ENCODE results near the gene AAR2. TPM values are rescaled to one million over a fixed set of nuclear protein-coding genes. Genes with fewer than 3 reads are reported as not detected.

AAR2 gene
- total RNA-seq, 1 experiment from 2014 or later, result 36.9 TPM

GRCh38 chr20:36193977-36194712, 42.1 kb upstream of the AAR2 start:
- Histone ChIP-seq H3K56ac (ENCODE audit: insufficient read length, low read depth, low read length) (no peak overlapping the region), H2AK5ac (ENCODE audit: insufficient read length, low read length) (no peak overlapping the region), H3K9me3 (ENCODE audit: control insufficient read depth, low read depth, low read length) (no peaks in the 10 kb centered on the region), H2BK12ac (ENCODE audit: insufficient read length, low read depth, low read length) (no peak overlapping the region), H4K91ac (ENCODE audit: insufficient read length, low read depth, low read length) (no peak overlapping the region), H2BK120ac (ENCODE audit: low read depth, low read length, poor library complexity, severe bottlenecking) (no peak overlapping the region), H4K20me1 (ENCODE audit: control insufficient read depth, insufficient read depth, insufficient read length) (no peaks in the 10 kb centered on the region), H4K8ac (replicated peaks; ENCODE audit: insufficient read length, low read depth, low read length) (no peak overlapping the region), H3K27ac (ENCODE audit: insufficient read length, low read depth, low read length) (no peak overlapping the region), H2AFZ (ENCODE audit: low read length) (no peak overlapping the region), H3K4me2 (ENCODE audit: insufficient read depth, insufficient read length, low read length) (no peak overlapping the region), H3T11ph (ENCODE audit: low read length) (no peak overlapping the region), H3K23me2 (ENCODE audit: insufficient read length, low read depth, low read length, poor library complexity, severe bottlenecking) (no peaks in the 10 kb centered on the region), H2BK15ac (ENCODE audit: low read depth, low read length) (no peak overlapping the region), H3K14ac (ENCODE audit: insufficient read depth, low read length) (no peak overlapping the region), H3K79me2 (ENCODE audit: insufficient read depth, low read length) (no peaks in the 10 kb centered on the region), H2BK5ac (ENCODE audit: insufficient read length, low read length) (no peak overlapping the region), H3K4me1 (ENCODE audit: insufficient read depth, low read length) (no peaks in the 10 kb centered on the region), H3K4ac (ENCODE audit: low read depth, low read length) (no peak overlapping the region), H3K27me3 (ENCODE audit: insufficient read depth, low read length) (no peaks in the 10 kb centered on the region), H3K18ac (ENCODE audit: insufficient read length, low read depth, low read length) (no peak overlapping the region), H4K5ac (ENCODE audit: insufficient read length, low read depth, low read length) (no peak overlapping the region), H3K23ac (ENCODE audit: insufficient read length, low read depth, low read length) (no peak overlapping the region), H3K9ac (ENCODE audit: extremely low read depth, insufficient read length, low read length) (no peak overlapping the region), H2BK20ac (ENCODE audit: low read depth, low read length, poor library complexity, severe bottlenecking) (no peak overlapping the region), H3K79me1 (ENCODE audit: insufficient read depth, low read depth, low read length, poor library complexity, severe bottlenecking) (no peaks in the 10 kb centered on the region)
- no CpG with 5 or more reads among the region's 10 CpGs for WGBS (ENCODE audit: extremely low coverage, insufficient read length, low lambda C conversion rate)
- Mint-ChIP-seq H3K36me3 (ENCODE audit: insufficient read depth in 1 of 3, low read depth in 3 of 3) (peaks cover under 1 to 6% (median 2%) of the 10 kb centered on the region in 3 experiments; a peak in 4 of 7 replicates), H3K27ac (peak overlapping the region in 1 of 3 experiments; percentile 79; a peak in 1 of 7 replicates), H3K9me3 (no peaks in the 10 kb centered on the region; a peak in 1 of 5 replicates), H3K4me3 (no peak overlapping the region), H3K4me1 (0 out of 4 replicates have a peak, but pooled peaks cover 0 to 5% of the 10 kb centered on the region in 2 experiments), H3K27me3 (ENCODE audit: low read depth) (no peaks in the 10 kb centered on the region)
- no peak for DNase-seq
- TF ChIP-seq CTCF (conservative IDR thresholded peaks at IDR 0.05), result no peak

Measured in H9 (cell line).